Colonic mucosa (tissue), 4 donors: ENCODE data around the gene LZTFL1. TPM values are rescaled to one million over a fixed set of nuclear protein-coding genes. Genes with fewer than 3 reads are reported as not detected.

Source experiments
- DNase-seq: peaks from one replicate; pipeline ENCODE4 v3.0.0-alpha.2; 2020
- H3K27ac ChIP-seq: fragments of 200-600 bp; one replicate; pipeline ENCODE4 v1.8.0; 2021
- H3K27me3 ChIP-seq: fragments of 200-600 bp; one replicate; pipeline ENCODE4 v1.8.0; 2021
- H3K36me3 ChIP-seq: fragments of 200-600 bp; one replicate; pipeline ENCODE4 v1.8.0; 2021
- H3K4me1 ChIP-seq: fragments of 200-600 bp; one replicate; pipeline ENCODE4 v1.8.0; 2021; ENCODE audit warnings: mild to moderate bottlenecking
- H3K4me3 ChIP-seq: fragments of 200-600 bp; one replicate; pipeline ENCODE4 v1.8.0; 2021
- H3K9ac ChIP-seq, 2 donors: one replicate each; pipeline ENCODE4 v1.7.0; 2013; ENCODE audit warnings: control low read depth in 2 of 2, low read depth in 2 of 2, low read length in 2 of 2
- H3K9me3 ChIP-seq: fragments of 200-600 bp; one replicate; pipeline ENCODE4 v1.8.0; 2021
- intact Hi-C: fragments of 100-400 bp; cut with DNase I; formaldehyde crosslinking; loops from one replicate; pipeline ENCODE4 v1.14.1; 2022
- total RNA-seq, 2 donors: library from RNA; stranded (reverse); fragmentation: NEBNext Ultra II Directional in 1 of 2; extraction: Animal tissue kit (Norgen Biotek cat#: 25700) in 1 of 2; gene quantifications; one replicate each; pipeline ENCODE4 v1.2.1, GENCODE V29; 2021
- TF ChIP-seq, protein P1 (sequence below): fragments of 200-600 bp; IDR thresholded peaks from one replicate; pipeline ENCODE4 v1.8.0; 2022; ENCODE audit warnings: antibody characterized with exemption, mild to moderate bottlenecking
- donor health status: healthy.
- donor health status: DM: no; HTN: no; CAD: no.
- donor health status: DM: no; HTN: no; CAD: no.

Gene LZTFL1
- total RNA-seq, 2 donors from 2014 or later: 10.5 to 11.4 TPM

DNA sequence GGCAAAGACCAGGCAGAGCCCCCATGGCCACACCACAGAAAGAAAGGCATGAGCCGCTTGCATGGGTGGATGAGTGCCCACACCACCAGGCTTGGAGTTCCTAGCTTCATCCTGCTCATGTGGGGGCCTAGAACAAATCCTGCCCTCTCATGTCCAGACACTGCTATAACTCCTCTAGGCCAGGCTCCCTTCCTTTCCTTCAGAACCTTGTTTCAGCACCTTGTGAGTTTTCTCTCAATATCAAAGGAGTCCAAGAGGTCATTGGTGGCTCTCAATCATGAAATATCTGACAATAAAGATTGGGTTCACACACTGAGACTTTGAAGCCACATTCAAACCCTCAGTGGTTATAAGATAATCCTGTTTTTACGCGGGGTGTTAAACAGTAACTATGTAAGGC is 58.3 kb downstream of the LZTFL1 start:
- intact Hi-C loops: no loop called here
- no peak overlapping the region for H3K27ac ChIP-seq

DNA sequence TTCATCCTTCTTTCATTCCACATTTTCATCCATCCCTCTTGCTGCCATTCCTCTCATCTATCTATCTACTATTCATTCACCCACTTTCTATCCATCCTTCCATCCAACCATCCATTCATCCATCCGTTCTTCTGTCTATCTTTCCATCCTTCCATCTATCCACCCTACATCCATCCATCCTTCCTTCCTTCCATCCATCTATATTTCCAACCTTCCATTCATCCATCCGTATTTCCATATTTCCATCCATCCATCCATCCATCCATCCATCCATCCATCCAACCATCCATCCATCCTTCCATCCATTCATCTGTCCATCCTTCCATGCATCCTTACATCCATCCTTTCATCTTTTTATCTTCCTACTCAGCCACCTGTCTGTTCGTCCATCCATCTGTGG is 59.5 kb downstream of the LZTFL1 start:
- intact Hi-C loops: no loop called here
- Histone ChIP-seq H3K9ac (no peak overlapping the region), H3K9me3 (no peaks in the 10 kb centered on the region), H3K4me3 (no peak overlapping the region), H3K27ac (no peak overlapping the region), H3K36me3 (no peaks in the 10 kb centered on the region), H3K4me1 (no peaks in the 10 kb centered on the region), H3K27me3 (no peaks in the 10 kb centered on the region)
- no peak for DNase-seq
- TF ChIP-seq, protein P1, sequence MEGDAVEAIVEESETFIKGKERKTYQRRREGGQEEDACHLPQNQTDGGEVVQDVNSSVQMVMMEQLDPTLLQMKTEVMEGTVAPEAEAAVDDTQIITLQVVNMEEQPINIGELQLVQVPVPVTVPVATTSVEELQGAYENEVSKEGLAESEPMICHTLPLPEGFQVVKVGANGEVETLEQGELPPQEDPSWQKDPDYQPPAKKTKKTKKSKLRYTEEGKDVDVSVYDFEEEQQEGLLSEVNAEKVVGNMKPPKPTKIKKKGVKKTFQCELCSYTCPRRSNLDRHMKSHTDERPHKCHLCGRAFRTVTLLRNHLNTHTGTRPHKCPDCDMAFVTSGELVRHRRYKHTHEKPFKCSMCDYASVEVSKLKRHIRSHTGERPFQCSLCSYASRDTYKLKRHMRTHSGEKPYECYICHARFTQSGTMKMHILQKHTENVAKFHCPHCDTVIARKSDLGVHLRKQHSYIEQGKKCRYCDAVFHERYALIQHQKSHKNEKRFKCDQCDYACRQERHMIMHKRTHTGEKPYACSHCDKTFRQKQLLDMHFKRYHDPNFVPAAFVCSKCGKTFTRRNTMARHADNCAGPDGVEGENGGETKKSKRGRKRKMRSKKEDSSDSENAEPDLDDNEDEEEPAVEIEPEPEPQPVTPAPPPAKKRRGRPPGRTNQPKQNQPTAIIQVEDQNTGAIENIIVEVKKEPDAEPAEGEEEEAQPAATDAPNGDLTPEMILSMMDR: no peak

More for the DNA sequence above, 58.3 kb downstream of the LZTFL1 start:
- H3K4me1 ChIP-seq: no peaks in the 10 kb centered on the region
- DNase-seq: peak; percentile 13
- no peak overlapping the region for H3K4me3 ChIP-seq
- H3K27me3 ChIP-seq: no peaks in the 10 kb centered on the region
- TF ChIP-seq, protein P1: no peak
- no peak overlapping the region for H3K9ac ChIP-seq
- H3K9me3 ChIP-seq: no peaks in the 10 kb centered on the region
- no peaks in the 10 kb centered on the region for H3K36me3 ChIP-seq

DNA sequence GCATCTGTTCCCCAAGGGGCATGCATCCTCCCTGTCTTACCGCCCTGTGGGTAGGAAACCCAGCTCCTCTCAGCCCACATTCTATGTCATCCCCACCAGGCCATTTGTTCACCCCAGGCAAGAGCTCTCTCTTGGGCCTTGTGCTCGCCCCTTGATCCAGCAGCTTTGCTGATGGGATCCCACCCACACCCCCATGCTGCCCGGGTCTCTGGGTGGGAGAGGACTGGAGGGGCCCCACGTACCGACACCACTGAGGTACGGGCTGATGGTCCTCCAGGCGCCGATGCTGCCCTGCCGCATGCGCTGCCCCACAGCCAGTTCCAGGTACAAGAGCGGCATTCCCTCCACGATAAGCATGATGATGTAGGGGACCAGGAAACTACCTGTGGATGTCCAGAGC is 60.1 kb downstream of the LZTFL1 start:
- H3K9ac ChIP-seq: no peak overlapping the region
- H3K27ac ChIP-seq: no peak overlapping the region
- no peaks in the 10 kb centered on the region for H3K4me1 ChIP-seq
- peak; percentile 11 for DNase-seq
- TF ChIP-seq, protein P1: no peak
- no peaks in the 10 kb centered on the region for H3K36me3 ChIP-seq
- intact Hi-C loops: no loop called here
- no peak overlapping the region for H3K4me3 ChIP-seq
- H3K9me3 ChIP-seq: no peaks in the 10 kb centered on the region
- no peaks in the 10 kb centered on the region for H3K27me3 ChIP-seq

DNA sequence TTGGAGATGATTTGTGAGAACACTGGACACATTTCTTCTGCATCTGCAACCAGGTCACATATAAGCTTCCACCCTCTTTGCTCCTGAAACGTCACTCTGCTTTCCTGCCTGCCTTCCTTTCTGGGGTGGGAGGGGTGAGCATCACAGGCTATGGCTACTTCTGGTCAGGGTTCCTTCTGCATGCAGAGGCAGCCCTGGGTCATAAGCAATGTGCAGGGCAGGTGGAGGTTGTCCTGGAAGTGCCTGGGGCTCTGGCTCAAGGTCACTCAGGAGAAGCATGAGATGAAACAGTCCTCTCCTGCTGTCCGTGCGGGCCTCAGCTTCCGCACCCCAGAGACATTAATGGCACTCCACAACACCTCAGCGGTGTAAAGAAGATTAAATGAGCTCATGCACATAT is 60.6 kb downstream of the LZTFL1 start:
- intact Hi-C loops: no loop called here
- peak; percentile 6 for DNase-seq
- Histone ChIP-seq H3K4me3 (no peak overlapping the region), H3K36me3 (no peaks in the 10 kb centered on the region), H3K9ac (no peak overlapping the region), H3K9me3 (no peaks in the 10 kb centered on the region), H3K27ac (no peak overlapping the region), H3K4me1 (no peaks in the 10 kb centered on the region), H3K27me3 (no peaks in the 10 kb centered on the region)
- TF ChIP-seq, protein P1: no peak

DNA sequence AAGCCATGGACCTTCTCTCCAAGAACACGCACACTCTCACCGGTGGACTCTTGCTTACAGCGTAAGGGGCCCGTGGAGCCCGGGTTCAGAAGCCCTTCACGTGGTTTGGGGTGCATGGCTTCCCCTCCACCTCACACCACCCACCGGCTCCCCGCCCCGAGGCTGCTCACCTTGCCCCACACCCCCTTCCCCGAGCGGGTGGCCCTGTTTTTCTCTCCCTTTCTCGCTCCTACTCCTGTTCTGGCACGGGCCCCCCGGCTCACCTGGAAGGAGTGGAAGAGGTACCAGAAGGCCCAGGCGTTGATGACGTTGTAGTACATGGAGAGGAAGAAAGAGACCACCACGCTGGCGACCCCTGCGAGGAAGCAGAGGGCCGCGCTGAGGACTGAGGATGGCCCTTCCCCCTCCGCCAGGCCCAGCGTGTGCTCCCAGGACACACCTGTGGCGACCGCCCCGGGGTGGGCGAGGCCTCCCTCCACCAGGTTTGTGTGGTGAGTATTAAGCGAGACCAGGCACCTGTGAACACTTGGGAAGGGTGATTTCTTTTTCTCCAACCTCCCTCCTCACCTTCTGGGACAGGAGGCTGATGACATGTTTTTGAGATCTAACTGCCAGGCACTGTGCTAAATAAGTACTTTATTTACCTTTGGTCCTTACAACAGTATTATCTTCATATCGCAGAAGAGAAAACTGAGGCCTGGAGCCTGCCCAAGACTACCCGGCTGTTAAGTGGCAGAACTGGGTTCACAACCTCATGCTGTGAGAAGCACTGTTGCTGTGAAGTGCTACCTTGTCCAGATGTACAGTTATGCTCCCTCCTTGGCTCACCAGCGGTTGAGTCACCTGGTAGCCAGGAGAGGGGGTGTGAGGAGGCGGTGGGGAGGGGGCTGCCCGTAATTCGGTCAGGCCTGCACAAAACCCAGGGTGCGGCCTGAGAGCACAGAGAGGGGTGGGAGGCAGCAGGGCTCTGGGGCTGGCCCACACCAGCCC is 61.9 kb downstream of the LZTFL1 start:
- H3K9ac ChIP-seq: no peak overlapping the region
- no peaks in the 10 kb centered on the region for H3K27me3 ChIP-seq
- intact Hi-C loops: no loop called here
- H3K4me1 ChIP-seq: peaks cover 9% of the 10 kb centered on the region
- TF ChIP-seq, protein P1: no peak
- no peak overlapping the region for H3K4me3 ChIP-seq
- H3K9me3 ChIP-seq: no peaks in the 10 kb centered on the region
- DNase-seq: no peak
- H3K36me3 ChIP-seq: no peaks in the 10 kb centered on the region
- no peak overlapping the region for H3K27ac ChIP-seq
